SK-N-SH treated with all-trans-retinoic acid at 6 μM for 48 hours (cell line): ENCODE measurements around the gene PHC1.
A peak's percentile ranks its signal among the peaks of the same experiment; 100 is the strongest.

Experiments
- ATAC-seq: fragments of 200-7000 bp; cut with Tn5 transposase; 3 replicates; pipeline ENCODE4 v1.9.1; 2020; ENCODE audit warnings: mild to moderate bottlenecking, moderate library complexity
- ARNTL ChIP-seq: fragments of 450-650 bp; formaldehyde crosslinking; IDR thresholded peaks from 2 replicates; pipeline ENCODE4 v1.5.0; 2020; ENCODE audit warnings: low read depth, mild to moderate bottlenecking, moderate library complexity, borderline replicate concordance
- BACH2 ChIP-seq: fragments of 250-450 bp; sonication (Bioruptor Pico); IDR thresholded peaks from 2 replicates; pipeline ENCODE4 v1.9.0; 2021; ENCODE audit warnings: mild to moderate bottlenecking, borderline replicate concordance
- CREB5 ChIP-seq: fragments of 250-450 bp; sonication (Bioruptor Pico); IDR thresholded peaks from 2 replicates; pipeline ENCODE4 v1.5.1; 2020; ENCODE audit warnings: low read depth, mild to moderate bottlenecking, moderate library complexity
- CSDC2 ChIP-seq: fragments of 250-450 bp; sonication (Bioruptor Pico); IDR thresholded peaks from 2 replicates; pipeline ENCODE4 v1.5.0; 2020; ENCODE audit warnings: mild to moderate bottlenecking, moderate library complexity
- CSRNP3 ChIP-seq: fragments of 250-450 bp; sonication (Bioruptor Pico); IDR thresholded peaks from 2 replicates; pipeline ENCODE4 v1.5.1; 2021; ENCODE audit warnings: mild to moderate bottlenecking, moderate library complexity
- ESRRG ChIP-seq: fragments of 250-450 bp; sonication (Bioruptor Pico); IDR thresholded peaks from 2 replicates; pipeline ENCODE4 v1.6.1; 2021; ENCODE audit warnings: mild to moderate bottlenecking
- GLIS3 ChIP-seq: fragments of 250-450 bp; sonication (Bioruptor Pico); IDR thresholded peaks from 2 replicates; pipeline ENCODE4 v1.5.0; 2020; ENCODE audit warnings: mild to moderate bottlenecking, moderate library complexity
- ISL1 ChIP-seq: fragments of 250-450 bp; sonication (Bioruptor Pico); IDR thresholded peaks from 2 replicates; pipeline ENCODE4 v2.1.2; 2022; ENCODE audit warnings: mild to moderate bottlenecking, moderate library complexity
- OSR1 ChIP-seq: fragments of 250-450 bp; sonication (Bioruptor Pico); IDR thresholded peaks from 2 replicates; pipeline ENCODE4 v1.8.0; 2022; ENCODE audit warnings: moderate library complexity, mild to moderate bottlenecking, inconsistent platforms
- PATZ1 ChIP-seq: fragments of 250-450 bp; sonication (Bioruptor Pico); IDR thresholded peaks from 2 replicates; pipeline ENCODE4 v1.8.0; 2020; ENCODE audit warnings: mild to moderate bottlenecking, moderate library complexity, borderline replicate concordance
- POU6F1 ChIP-seq: fragments of 250-450 bp; sonication (Bioruptor Pico); IDR thresholded peaks from 2 replicates; pipeline ENCODE4 v1.8.0; 2021; ENCODE audit warnings: low read depth, mild to moderate bottlenecking, moderate library complexity, borderline replicate concordance
- PPARA ChIP-seq: fragments of 250-450 bp; sonication (Bioruptor Pico); IDR thresholded peaks from 2 replicates; pipeline ENCODE4 v1.5.0; 2020; ENCODE audit warnings: mild to moderate bottlenecking, borderline replicate concordance
- RARB ChIP-seq: fragments of 250-450 bp; sonication (Bioruptor Pico); IDR thresholded peaks from 2 replicates; pipeline ENCODE4 v1.8.0; 2021; ENCODE audit warnings: mild to moderate bottlenecking, moderate library complexity
- SNAI2 ChIP-seq: fragments of 250-450 bp; sonication (Bioruptor Pico); IDR thresholded peaks from 2 replicates; pipeline ENCODE4 v1.5.0; 2020; ENCODE audit warnings: mild to moderate bottlenecking, moderate library complexity
- TCF4 ChIP-seq: fragments of 250-450 bp; sonication (Bioruptor Pico); IDR thresholded peaks from 2 replicates; pipeline ENCODE4 v1.8.0; 2021; ENCODE audit warnings: mild to moderate bottlenecking, moderate library complexity, borderline replicate concordance
- TOX ChIP-seq: fragments of 250-450 bp; sonication (Bioruptor Pico); IDR thresholded peaks from 2 replicates; pipeline ENCODE4 v1.8.0; 2021; ENCODE audit warnings: mild to moderate bottlenecking, moderate library complexity, borderline replicate concordance
- TSHZ2 ChIP-seq: fragments of 250-450 bp; sonication (Bioruptor Pico); IDR thresholded peaks from 2 replicates; pipeline ENCODE4 v1.5.0; 2020; ENCODE audit warnings: mild to moderate bottlenecking, moderate library complexity
- ZC3H10 ChIP-seq: fragments of 250-450 bp; sonication (Bioruptor Pico); IDR thresholded peaks from 2 replicates; pipeline ENCODE4 v1.5.1; 2021; ENCODE audit warnings: mild to moderate bottlenecking, moderate library complexity
- ZFP3 ChIP-seq: fragments of 250-450 bp; sonication (Bioruptor Pico); IDR thresholded peaks from 2 replicates; pipeline ENCODE4 v1.5.0; 2020; ENCODE audit warnings: mild to moderate bottlenecking, moderate library complexity
- ZFP30 ChIP-seq: fragments of 450-650 bp; formaldehyde crosslinking; IDR thresholded peaks from 2 replicates; pipeline ENCODE4 v1.5.0; 2022; ENCODE audit warnings: mild to moderate bottlenecking, moderate library complexity
- ZNF565 ChIP-seq: fragments of 450-650 bp; formaldehyde crosslinking; conservative IDR thresholded peaks from 2 replicates; pipeline ENCODE4 v1.5.0; 2020; ENCODE audit warnings: low read depth, mild to moderate bottlenecking, moderate library complexity
- ZNF70 ChIP-seq: fragments of 450-650 bp; formaldehyde crosslinking; IDR thresholded peaks from 2 replicates; pipeline ENCODE4 v1.5.0; 2020; ENCODE audit warnings: mild to moderate bottlenecking, moderate library complexity
- ZNF8 ChIP-seq: fragments of 450-650 bp; formaldehyde crosslinking; IDR thresholded peaks from 2 replicates; pipeline ENCODE4 v1.5.0; 2020; ENCODE audit warnings: mild to moderate bottlenecking, moderate library complexity

PHC1 gene

GRCh38 chr12:8947737-8948136 lies 33.4 kb downstream of the PHC1 start:
- ATAC-seq = no peak
- TF ChIP-seq BACH2 (CRISPR knock-in tag) = no peak
- TF ChIP-seq ZNF70 (CRISPR knock-in tag) = no peak
- TF ChIP-seq ZNF8 (CRISPR knock-in tag) = no peak
- TF ChIP-seq PATZ1 (CRISPR knock-in tag) = no peak
- no peak for TF ChIP-seq ZNF565
- no peak for TF ChIP-seq CSDC2 (CRISPR knock-in tag)
- no peak for TF ChIP-seq PPARA
- no peak for TF ChIP-seq ZFP30
- no peak for TF ChIP-seq ISL1 (CRISPR knock-in tag)
- TF ChIP-seq OSR1 = no peak
- TF ChIP-seq TOX (CRISPR knock-in tag) = no peak
- TF ChIP-seq GLIS3 = no peak
- no peak for TF ChIP-seq CSRNP3 (CRISPR knock-in tag)
- TF ChIP-seq TSHZ2 (CRISPR knock-in tag) = no peak
- no peak for TF ChIP-seq ZFP3 (CRISPR knock-in tag)
- TF ChIP-seq CREB5 (CRISPR knock-in tag) = no peak
- TF ChIP-seq ARNTL = no peak
- TF ChIP-seq POU6F1 = no peak
- TF ChIP-seq ZC3H10 = no peak

- peak; percentile 10 for ATAC-seq
- TF ChIP-seq ZFP30 (no peak), TCF4 (CRISPR knock-in tag) (no peak), ESRRG (CRISPR knock-in tag) (no peak), CSDC2 (CRISPR knock-in tag) (no peak), GLIS3 (no peak), CSRNP3 (CRISPR knock-in tag) (no peak), PPARA (no peak), ZC3H10 (no peak), TOX (CRISPR knock-in tag) (no peak), BACH2 (CRISPR knock-in tag) (no peak), OSR1 (no peak), RARB (CRISPR knock-in tag) (no peak), ISL1 (CRISPR knock-in tag) (no peak), POU6F1 (no peak), CREB5 (CRISPR knock-in tag) (no peak), SNAI2 (CRISPR knock-in tag) (no peak), ZNF8 (CRISPR knock-in tag) (no peak), PATZ1 (CRISPR knock-in tag) (no peak), ZFP3 (CRISPR knock-in tag) (no peak), ARNTL (no peak)
- TF ChIP-seq, all 23 proteins: peak for 0
Measured at GRCh38 chr12:8948701-8949341, 34.5 kb downstream of the PHC1 start.
